Tibial nerve (tissue), 4 donors: ENCODE data around the gene BTBD3. TPM values are rescaled to one million over a fixed set of nuclear protein-coding genes. Genes with fewer than 3 reads are reported as not detected.

Experiments
- DNase-seq, 2 donors: peaks; one replicate each; pipeline ENCODE4 v3.0.0-alpha.2; 2019; ENCODE audit warnings: low spot score in 2 of 2
- H3K27ac ChIP-seq, 4 donors: fragments of 200-600 bp; sonication (generic) in 3 of 4; one replicate each; pipeline ENCODE4 v1.5.1; 2017 to 2019; ENCODE audit warnings: mild to moderate bottlenecking in 1 of 4
- H3K27me3 ChIP-seq, 2 donors: fragments of 200-600 bp; sonication (generic) in 1 of 2; one replicate each; pipeline versions ENCODE4 v1.5.1 to v1.6.0; 2017 to 2019
- H3K36me3 ChIP-seq, 3 donors: fragments of 200-600 bp; sonication (generic); one replicate each; pipeline ENCODE4 v1.5.1; 2018 to 2019
- H3K4me1 ChIP-seq, 4 donors: fragments of 200-600 bp; sonication (generic) in 3 of 4; one replicate each; pipeline ENCODE4 v1.5.1; 2017 to 2019
- H3K4me3 ChIP-seq, 4 donors: fragments of 200-600 bp; sonication (generic) in 3 of 4; one replicate each; pipeline ENCODE4 v1.5.1; 2017 to 2019; ENCODE audit warnings: mild to moderate bottlenecking in 1 of 4, moderate library complexity in 1 of 4
- H3K9me3 ChIP-seq, 4 donors: fragments of 200-600 bp; sonication (generic) in 3 of 4; one replicate each; pipeline ENCODE4 v1.5.1; 2017 to 2019
- CTCF ChIP-seq, 5 experiments: fragments of 200-600 bp in 3 of 5; fragments of 450-650 bp in 2 of 5; sonication (generic) in 3 of 5; IDR thresholded peaks; one replicate each; pipeline ENCODE4 v1.5.1; 2016 to 2019; ENCODE audit warnings: antibody characterized with exemption in 5 of 5, mild to moderate bottlenecking in 3 of 5, moderate library complexity in 2 of 5
- EP300 ChIP-seq, 2 donors: sonication (generic); formaldehyde crosslinking; IDR thresholded peaks; one replicate each; pipeline ENCODE4 v1.6.1; 2017; ENCODE audit warnings: antibody characterized with exemption in 2 of 2, mild to moderate bottlenecking in 1 of 2
- POLR2A ChIP-seq, 2 donors: fragments of 450-650 bp; IDR thresholded peaks; one replicate each; pipeline ENCODE4 v1.6.1; 2017; ENCODE audit warnings: antibody characterized with exemption in 2 of 2, mild to moderate bottlenecking in 2 of 2, moderate library complexity in 2 of 2
- WGBS, 2 donors: methylation state at CpG; one replicate each; pipeline ENCODE4 v1.1.5; 2018; 5-methylcytosine and 5-hydroxymethylcytosine counted together
- total RNA-seq, 4 donors: library from RNA; depleted of rRNA; stranded (reverse); fragments of >200 nt; gene quantifications; one replicate each; pipeline ENCODE4 v1.1.0, GENCODE V29; 2016

Gene BTBD3
- total RNA-seq, 4 donors from 2014 or later, result 29.8 to 48.1 (median 38.7) TPM

GRCh38 chr20:11970243-11970836, 52.6 kb downstream of the BTBD3 start:
- no peaks in the 10 kb centered on the region for H3K36me3 ChIP-seq
- no peak overlapping the region for H3K27ac ChIP-seq
- no peaks in the 10 kb centered on the region for H3K27me3 ChIP-seq
- 83 to 93% methylated on average over 3 of the region's 3 CpGs for WGBS, 2 donors
- H3K4me1 ChIP-seq, result no peaks in the 10 kb centered on the region
- no peak overlapping the region for H3K4me3 ChIP-seq
- H3K9me3 ChIP-seq, result no peaks in the 10 kb centered on the region
- no peak for DNase-seq
- TF ChIP-seq EP300 (IDR thresholded peaks at IDR 0.05), result no peak
- no peak for TF ChIP-seq POLR2A (IDR thresholded peaks at IDR 0.05)
- no peak for TF ChIP-seq CTCF (IDR thresholded peaks at IDR 0.05)

- Histone ChIP-seq H3K36me3 (no peaks in the 10 kb centered on the region), H3K9me3 (no peaks in the 10 kb centered on the region), H3K27ac (no peak overlapping the region), H3K27me3 (no peaks in the 10 kb centered on the region), H3K4me3 (no peak overlapping the region), H3K4me1 (no peaks in the 10 kb centered on the region)
- 87 to 92% methylated on average over 2 of the region's 2 CpGs for WGBS, 2 donors
- TF ChIP-seq POLR2A (IDR thresholded peaks at IDR 0.05) (no peak), CTCF (IDR thresholded peaks at IDR 0.05) (no peak), EP300 (IDR thresholded peaks at IDR 0.05) (no peak)
- no peak for DNase-seq
These were observed 54.8 kb downstream of the BTBD3 start for GRCh38 chr20:11972478-11972877.
